Breast epithelium (tissue), 3 donors: ENCODE results near the gene FCER1G.

Source experiments
- CTCF ChIP-seq, 3 donors: fragments of 450-650 bp; IDR thresholded peaks; one replicate each; pipeline ENCODE4 v1.5.1; 2016 to 2017; ENCODE audit warnings: antibody characterized with exemption in 3 of 3, mild to moderate bottlenecking in 3 of 3, moderate library complexity in 3 of 3
- POLR2A ChIP-seq: fragments of 450-650 bp; IDR thresholded peaks from one replicate; pipeline ENCODE4 v1.6.1; 2016; ENCODE audit warnings: antibody characterized with exemption, mild to moderate bottlenecking, moderate library complexity
- POLR2AphosphoS5 ChIP-seq, 3 donors: sonication (generic); formaldehyde crosslinking; IDR thresholded peaks; one replicate each; pipeline ENCODE4 v1.6.1; 2017; ENCODE audit warnings: antibody characterized with exemption in 3 of 3

- no peak for TF ChIP-seq CTCF (IDR thresholded peaks at IDR 0.05)
- TF ChIP-seq POLR2A = no peak
- peak in 1 of 3 donors; percentile 64 for TF ChIP-seq POLR2AphosphoS5 (IDR thresholded peaks at IDR 0.05)
Measured at GRCh38 chr1:161189036-161189435, 26.1 kb upstream of the FCER1G start.
